ENCODE results near the gene AFF3. TPM values are rescaled to one million over a fixed set of nuclear protein-coding genes. Genes with fewer than 3 reads are reported as not detected.
A peak's percentile ranks its signal among the peaks of the same experiment; 100 is the strongest.

Gene AFF3
- total and polyA plus RNA-seq, 2 donors (not counting 1 experiment from before 2014, with no cell fraction given), result 0.50 to 2.5 TPM

- Histone ChIP-seq H3K4me2 (ENCODE audit: extremely low read depth, insufficient read depth, low read length) (no peak overlapping the region), H4K20me1 (ENCODE audit: control insufficient read depth, extremely low read depth, insufficient read depth, low read length) (no peaks in the 10 kb centered on the region), H3K9ac (ENCODE audit: insufficient read depth, low read length) (no peak overlapping the region), H3K27ac (ENCODE audit: insufficient read depth, low read length) (no peak overlapping the region), H3K4me1 (ENCODE audit: control insufficient read depth, extremely low read depth, insufficient read depth, low read length) (no peaks in the 10 kb centered on the region), H3K79me2 (ENCODE audit: control insufficient read depth, insufficient read depth, low read length) (no peaks in the 10 kb centered on the region), H3K9me3 (ENCODE audit: control insufficient read depth, insufficient read depth, low read depth, low read length) (no peaks in the 10 kb centered on the region), H3K36me3 (ENCODE audit: control insufficient read depth, insufficient read depth, low read length) (no peaks in the 10 kb centered on the region), H2AFZ (ENCODE audit: low read length) (no peak overlapping the region), H3K27me3 (ENCODE audit: control insufficient read depth, insufficient read depth, low read length) (no peaks in the 10 kb centered on the region), H3K4me3 (replicated peaks in 1 of 4; ENCODE audit: control extremely low read depth in 1 of 4, insufficient read depth in 1 of 4, low read depth in 3 of 4, low read length in 4 of 4) (no peak overlapping the region)
- DNase-seq (ENCODE audit: low read depth in 2 of 2), result no peak
- TF ChIP-seq EZH2 (IDR thresholded peaks at IDR 0.05; ENCODE audit: low read length, missing control alignments), result no peak
- no peak for TF ChIP-seq CTCF (conservative IDR thresholded peaks at IDR 0.05 in 1 of 2, IDR thresholded peaks at IDR 0.05 in 1 of 2; ENCODE audit: low read depth in 1 of 2, low read length in 2 of 2)
Measured at GRCh38 chr2:99756059-99756458, 386.3 kb downstream of the AFF3 start.

GRCh38 chr2:99754210-99754609 is 388.2 kb downstream of the AFF3 start:
- no peaks in the 10 kb centered on the region for H3K27me3 ChIP-seq (ENCODE audit: control insufficient read depth, insufficient read depth, low read length)
- no peak overlapping the region for H2AFZ ChIP-seq (ENCODE audit: low read length)
- H3K79me2 ChIP-seq (ENCODE audit: control insufficient read depth, insufficient read depth, low read length), result no peaks in the 10 kb centered on the region
- H3K9me3 ChIP-seq (ENCODE audit: control insufficient read depth, insufficient read depth, low read depth, low read length), result no peaks in the 10 kb centered on the region
- no peak overlapping the region for H3K4me3 ChIP-seq (replicated peaks in 1 of 4; ENCODE audit: control extremely low read depth in 1 of 4, insufficient read depth in 1 of 4, low read depth in 3 of 4, low read length in 4 of 4)
- H3K4me1 ChIP-seq (ENCODE audit: control insufficient read depth, extremely low read depth, insufficient read depth, low read length), result no peaks in the 10 kb centered on the region
- no peaks in the 10 kb centered on the region for H3K36me3 ChIP-seq (ENCODE audit: control insufficient read depth, insufficient read depth, low read length)
- no peak overlapping the region for H3K27ac ChIP-seq (ENCODE audit: insufficient read depth, low read length)
- no peak overlapping the region for H3K4me2 ChIP-seq (ENCODE audit: extremely low read depth, insufficient read depth, low read length)
- DNase-seq (ENCODE audit: low read depth in 2 of 2), result peak; percentile 30 to 58
- TF ChIP-seq EZH2 (IDR thresholded peaks at IDR 0.05; ENCODE audit: low read length, missing control alignments) (no peak), CTCF (conservative IDR thresholded peaks at IDR 0.05 in 1 of 2, IDR thresholded peaks at IDR 0.05 in 1 of 2; ENCODE audit: low read depth in 1 of 2, low read length in 2 of 2) (no peak)
- no peak overlapping the region for H3K9ac ChIP-seq (ENCODE audit: insufficient read depth, low read length)
- no peaks in the 10 kb centered on the region for H4K20me1 ChIP-seq (ENCODE audit: control insufficient read depth, extremely low read depth, insufficient read depth, low read length)

GRCh38 chr2:99753505-99753904 is 388.9 kb downstream of the AFF3 start:
- Histone ChIP-seq H4K20me1 (ENCODE audit: control insufficient read depth, extremely low read depth, insufficient read depth, low read length) (no peaks in the 10 kb centered on the region), H3K27me3 (ENCODE audit: control insufficient read depth, insufficient read depth, low read length) (no peaks in the 10 kb centered on the region), H3K9ac (ENCODE audit: insufficient read depth, low read length) (no peak overlapping the region), H3K27ac (ENCODE audit: insufficient read depth, low read length) (no peak overlapping the region), H3K36me3 (ENCODE audit: control insufficient read depth, insufficient read depth, low read length) (no peaks in the 10 kb centered on the region), H3K4me2 (ENCODE audit: extremely low read depth, insufficient read depth, low read length) (no peak overlapping the region), H3K4me3 (replicated peaks in 1 of 4; ENCODE audit: control extremely low read depth in 1 of 4, insufficient read depth in 1 of 4, low read depth in 3 of 4, low read length in 4 of 4) (no peak overlapping the region), H3K9me3 (ENCODE audit: control insufficient read depth, insufficient read depth, low read depth, low read length) (no peaks in the 10 kb centered on the region), H3K79me2 (ENCODE audit: control insufficient read depth, insufficient read depth, low read length) (no peaks in the 10 kb centered on the region), H3K4me1 (ENCODE audit: control insufficient read depth, extremely low read depth, insufficient read depth, low read length) (no peaks in the 10 kb centered on the region), H2AFZ (ENCODE audit: low read length) (no peak overlapping the region)
- DNase-seq (ENCODE audit: low read depth in 2 of 2), result no peak
- TF ChIP-seq EZH2 (IDR thresholded peaks at IDR 0.05; ENCODE audit: low read length, missing control alignments) (no peak), CTCF (conservative IDR thresholded peaks at IDR 0.05 in 1 of 2, IDR thresholded peaks at IDR 0.05 in 1 of 2; ENCODE audit: low read depth in 1 of 2, low read length in 2 of 2) (no peak)

Measured in fibroblast of lung (primary cell).